ENCODE results near the gene KIAA0319L. TPM values are rescaled to one million over a fixed set of nuclear protein-coding genes. Genes with fewer than 3 reads are reported as not detected.

KIAA0319L gene
- total and polyA plus RNA-seq, 9 donors, result 18.2 to 78.3 (median 42.7) TPM

DNA sequence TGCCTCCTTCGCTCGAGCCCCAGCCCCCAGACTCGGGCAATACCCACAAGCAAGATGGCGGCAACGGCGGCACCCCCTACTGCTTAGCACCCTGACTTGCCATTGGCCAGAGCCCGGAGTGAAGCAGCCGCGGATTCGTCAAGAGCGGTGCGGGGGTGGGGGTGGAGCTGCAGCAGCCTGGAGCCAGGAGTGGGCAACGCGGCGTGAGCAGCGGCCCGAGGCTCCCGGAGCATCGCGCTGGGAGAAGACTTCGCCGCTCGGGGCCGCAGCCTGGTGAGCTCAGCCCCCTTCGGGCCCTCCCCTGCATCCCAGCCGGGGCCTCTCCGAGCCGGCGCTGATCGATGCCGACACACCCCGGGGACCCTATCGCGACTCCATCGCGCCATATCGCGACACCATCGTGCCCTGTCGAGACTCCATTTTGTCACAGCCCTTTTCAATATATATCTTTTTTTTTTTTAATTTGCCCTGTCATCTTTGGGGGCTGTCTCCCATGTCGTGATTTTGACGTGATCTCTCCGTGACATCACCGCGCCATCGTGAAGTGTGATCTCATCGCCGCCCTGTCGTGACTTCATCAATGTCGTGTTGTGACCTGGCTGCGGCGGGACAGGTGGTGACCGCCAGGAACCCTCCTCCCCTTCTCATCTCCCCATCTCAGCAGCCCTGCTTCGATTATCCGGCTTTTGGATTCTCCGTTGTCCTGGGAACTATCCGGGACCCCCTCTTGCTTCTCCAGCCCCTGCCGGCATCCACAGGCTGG is 589 bp upstream of the KIAA0319L start, which contains the start of gene NCDN:
Gene NCDN (plus strand): TSS at position 189 of the 763 bp plus-strand sequence. CDS start 392 bp downstream, at position 581.
- H3K4me1 ChIP-seq (ENCODE audit: insufficient read depth), result peaks cover 6% of the 10 kb centered on the region
- intact Hi-C loops (cut with DNase I), result no loop called here
- 0 to 1% (median 0%) methylated on average over 53 to 58 of the region's 58 CpGs for WGBS, 3 donors
- H3K4me3 ChIP-seq, result peak within 1 kb of the TSS; percentile 98
- TF ChIP-seq, protein P1, sequence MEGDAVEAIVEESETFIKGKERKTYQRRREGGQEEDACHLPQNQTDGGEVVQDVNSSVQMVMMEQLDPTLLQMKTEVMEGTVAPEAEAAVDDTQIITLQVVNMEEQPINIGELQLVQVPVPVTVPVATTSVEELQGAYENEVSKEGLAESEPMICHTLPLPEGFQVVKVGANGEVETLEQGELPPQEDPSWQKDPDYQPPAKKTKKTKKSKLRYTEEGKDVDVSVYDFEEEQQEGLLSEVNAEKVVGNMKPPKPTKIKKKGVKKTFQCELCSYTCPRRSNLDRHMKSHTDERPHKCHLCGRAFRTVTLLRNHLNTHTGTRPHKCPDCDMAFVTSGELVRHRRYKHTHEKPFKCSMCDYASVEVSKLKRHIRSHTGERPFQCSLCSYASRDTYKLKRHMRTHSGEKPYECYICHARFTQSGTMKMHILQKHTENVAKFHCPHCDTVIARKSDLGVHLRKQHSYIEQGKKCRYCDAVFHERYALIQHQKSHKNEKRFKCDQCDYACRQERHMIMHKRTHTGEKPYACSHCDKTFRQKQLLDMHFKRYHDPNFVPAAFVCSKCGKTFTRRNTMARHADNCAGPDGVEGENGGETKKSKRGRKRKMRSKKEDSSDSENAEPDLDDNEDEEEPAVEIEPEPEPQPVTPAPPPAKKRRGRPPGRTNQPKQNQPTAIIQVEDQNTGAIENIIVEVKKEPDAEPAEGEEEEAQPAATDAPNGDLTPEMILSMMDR (IDR thresholded peaks at IDR 0.05), result peak in 1 of 3 donors; percentile 12
- no peak for TF ChIP-seq EP300 (IDR thresholded peaks at IDR 0.05)
- peak; percentile 13 for TF ChIP-seq POLR2A (IDR thresholded peaks at IDR 0.05)
- H3K27me3 ChIP-seq, result no peaks in the 10 kb centered on the region
- H3K36me3 ChIP-seq, result no peaks in the 10 kb centered on the region
- peak within 1 kb of the TSS; percentile 93 to 95 for H3K27ac ChIP-seq
- H3K9me3 ChIP-seq, result no peaks in the 10 kb centered on the region
- DNase-seq, result peak; percentile 95 to 97 (median 96)

DNA sequence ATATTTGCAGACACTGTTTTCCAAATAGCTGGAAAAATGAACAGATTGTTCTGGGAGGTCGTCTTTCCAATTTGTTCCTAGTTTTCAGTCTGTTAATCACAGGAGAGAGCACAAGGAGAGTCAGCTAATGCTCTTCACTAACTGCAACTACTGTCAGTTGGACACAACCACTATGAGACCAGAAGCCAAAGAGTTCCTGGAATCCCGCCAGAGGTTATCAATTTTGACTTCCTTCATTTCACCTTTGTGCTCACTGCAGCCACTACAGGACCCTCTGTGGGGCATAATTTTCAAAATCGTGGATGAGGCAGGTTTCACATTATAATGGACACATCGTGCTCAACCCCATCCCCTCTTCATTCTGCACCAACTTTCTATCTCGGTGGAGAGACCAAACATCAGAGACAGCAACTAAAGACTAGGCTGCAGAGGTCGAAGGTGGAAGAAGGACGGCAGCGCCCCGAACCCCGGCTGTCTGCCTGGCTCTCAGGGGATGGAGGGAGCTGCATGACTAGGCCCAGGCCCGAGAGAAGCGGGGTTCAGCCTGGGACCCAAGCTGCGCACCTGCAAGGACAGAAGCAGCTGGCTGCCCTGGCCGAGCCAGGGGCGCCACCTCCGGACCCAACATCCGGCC is 602 bp downstream of the KIAA0319L start:
- Histone ChIP-seq H3K9me3 (no peaks in the 10 kb centered on the region), H3K4me1 (ENCODE audit: insufficient read depth) (peaks cover 6% of the 10 kb centered on the region), H3K27me3 (no peaks in the 10 kb centered on the region), H3K27ac (peak overlapping the region; percentile 93 to 95), H3K4me3 (peak overlapping the region; percentile 98), H3K36me3 (no peaks in the 10 kb centered on the region)
- 0 to 2% (median 1%) methylated on average over 17 of the region's 17 CpGs for WGBS, 3 donors
- DNase-seq, result no peak
- no peak for TF ChIP-seq EP300 (IDR thresholded peaks at IDR 0.05)
- no peak for TF ChIP-seq POLR2A (IDR thresholded peaks at IDR 0.05)
- intact Hi-C loops (cut with DNase I), result no loop called here

DNA sequence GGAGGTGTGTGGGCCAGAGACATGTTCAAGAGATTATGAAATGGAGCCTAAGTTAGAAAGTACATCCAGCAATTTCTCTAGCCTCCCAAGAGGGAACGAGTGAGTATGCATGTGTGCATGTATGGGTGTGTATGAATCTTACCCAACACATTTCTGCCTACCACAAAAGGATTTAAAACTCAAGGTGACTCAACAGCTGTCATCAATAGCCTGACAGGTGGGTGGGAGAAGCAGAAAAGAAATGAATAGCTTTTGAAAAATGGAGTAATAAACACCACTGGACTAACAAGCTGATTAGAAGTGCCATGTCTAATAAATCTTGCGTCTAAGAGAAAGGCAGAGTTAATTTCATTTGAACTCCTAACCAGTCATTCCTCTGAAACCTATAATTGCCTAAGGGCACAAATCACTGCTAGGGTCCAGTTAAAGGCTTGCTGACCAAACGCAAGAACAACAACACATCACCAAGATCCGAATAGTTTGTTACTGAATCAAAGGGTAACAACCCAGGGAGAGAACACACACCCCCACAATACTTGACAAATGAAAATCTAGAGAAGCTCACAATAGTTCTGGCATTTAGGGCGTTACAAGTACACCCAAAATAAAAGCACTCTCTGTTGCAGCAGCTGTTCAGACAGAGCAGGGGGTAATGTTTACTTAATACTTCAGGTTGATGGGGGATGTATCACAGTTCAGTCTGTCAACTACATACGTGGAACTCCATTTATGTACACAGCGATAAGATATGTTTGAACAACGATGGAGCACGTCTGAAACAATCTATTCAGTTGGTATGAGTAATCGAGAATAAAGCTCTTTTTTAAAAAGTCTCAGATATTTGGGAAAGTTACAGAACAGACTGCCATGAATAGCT is 1.4 kb downstream of the KIAA0319L start:
- Histone ChIP-seq H3K9me3 (no peaks in the 10 kb centered on the region), H3K36me3 (no peaks in the 10 kb centered on the region), H3K27ac (no peak overlapping the region), H3K4me3 (peak overlapping the region; percentile 98), H3K4me1 (ENCODE audit: insufficient read depth) (peaks cover 5% of the 10 kb centered on the region), H3K27me3 (no peaks in the 10 kb centered on the region)
- TF ChIP-seq EP300 (IDR thresholded peaks at IDR 0.05) (no peak), POLR2A (IDR thresholded peaks at IDR 0.05) (no peak)
- TF ChIP-seq, protein P1 (IDR thresholded peaks at IDR 0.05), result no peak
- intact Hi-C loops (cut with DNase I), result no loop called here
- WGBS, 3 donors, result 10 to 25% (median 16%) methylated on average over 10 of the region's 10 CpGs
- no peak for DNase-seq

DNA sequence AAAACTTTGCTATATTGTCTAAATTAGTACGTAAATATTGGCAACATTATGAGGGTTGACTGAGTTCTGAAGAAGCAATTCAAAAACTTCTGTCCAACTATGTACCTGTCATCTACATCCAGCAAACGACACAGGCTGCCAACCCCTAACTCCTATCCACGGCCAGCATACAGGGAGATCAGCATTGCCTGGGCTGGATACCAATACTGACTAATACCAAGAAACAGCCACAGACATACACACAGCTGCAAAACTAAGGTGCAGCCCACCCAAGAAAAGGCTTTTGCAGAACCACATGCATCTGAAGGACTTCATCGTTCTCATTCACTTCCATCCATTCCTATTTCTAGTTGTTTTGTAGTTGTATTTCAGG is 2.0 kb downstream of the KIAA0319L start:
- whole genome bisulfite sequencing, 3 donors, result 57% methylated on average over 4 of the region's 4 CpGs

More for the DNA sequence above, 2.0 kb downstream of the KIAA0319L start:
- intact Hi-C loops (cut with DNase I), result no loop called here
- H3K4me1 ChIP-seq (ENCODE audit: insufficient read depth), result peaks cover 2% of the 10 kb centered on the region
- no peaks in the 10 kb centered on the region for H3K9me3 ChIP-seq
- H3K27ac ChIP-seq, result no peak overlapping the region
- H3K4me3 ChIP-seq, result no peak overlapping the region
- TF ChIP-seq, protein P1 (IDR thresholded peaks at IDR 0.05), result no peak
- TF ChIP-seq POLR2A (IDR thresholded peaks at IDR 0.05) (no peak), EP300 (IDR thresholded peaks at IDR 0.05) (no peak)
- H3K36me3 ChIP-seq, result no peaks in the 10 kb centered on the region
- DNase-seq, result no peak
- H3K27me3 ChIP-seq, result no peaks in the 10 kb centered on the region
